HEK293T (cell line): Measurements from ENCODE around the gene VN1R2.
"Not testable (repeated sequence)": the region's sequence is repeated elsewhere in the genome, so short reads cannot be mapped to it uniquely, and the experiment has no call there.

Experiments used
- CTCF ChIA-PET: fragments of 350-600 bp; formaldehyde crosslinking; extraction: SDS; loops from one replicate; lab custom pipeline; 2021; ENCODE audit warnings: antibody characterized with exemption, inconsistent platforms; lab: Yijun Ruan, JAX
- POLR2A ChIA-PET: fragments of 350-600 bp; formaldehyde crosslinking; extraction: SDS; loops from one replicate; lab custom pipeline; 2020; ENCODE audit warnings: antibody characterized with exemption, inconsistent platforms; lab: Yijun Ruan, JAX
- DNase-seq: peaks from one replicate; pipeline ENCODE4 v3.0.0; 2012; ENCODE audit warnings: mixed read lengths; ENCODE audit errors: extremely low spot score
- ARNT ChIP-seq: fragments of 450-650 bp; IDR thresholded peaks from 2 replicates; pipeline ENCODE4 v1.6.1; 2017; ENCODE audit warnings: mild to moderate bottlenecking
- BHLHE40 ChIP-seq: fragments of 450-650 bp; IDR thresholded peaks from 2 replicates; pipeline ENCODE4 v1.6.1; 2016; ENCODE audit warnings: mild to moderate bottlenecking, moderate library complexity, borderline replicate concordance
- CTBP1 ChIP-seq: fragments of 450-650 bp; IDR thresholded peaks from 2 replicates; pipeline ENCODE4 v1.6.1; 2016; ENCODE audit warnings: borderline replicate concordance
- ELF4 ChIP-seq: fragments of 450-650 bp; IDR thresholded peaks from 2 replicates; pipeline ENCODE4 v1.6.1; 2017; ENCODE audit warnings: antibody characterized with exemption
- FOXA1 ChIP-seq: fragments of 450-650 bp; IDR thresholded peaks from 2 replicates; pipeline ENCODE4 v1.6.1; 2016; ENCODE audit warnings: mild to moderate bottlenecking
- FOXK2 ChIP-seq: fragments of 450-650 bp; IDR thresholded peaks from 2 replicates; pipeline ENCODE4 v1.6.1; 2016; ENCODE audit warnings: mild to moderate bottlenecking
- FOXM1 ChIP-seq: fragments of 450-650 bp; IDR thresholded peaks from 2 replicates; pipeline ENCODE4 v1.6.1; 2017; ENCODE audit warnings: mild to moderate bottlenecking, borderline replicate concordance
- HDGF ChIP-seq: fragments of 450-650 bp; IDR thresholded peaks from 2 replicates; pipeline ENCODE4 v1.6.1; 2017; ENCODE audit warnings: antibody characterized with exemption, borderline replicate concordance
- L3MBTL2 ChIP-seq: fragments of 450-650 bp; conservative IDR thresholded peaks from 2 replicates; pipeline ENCODE4 v1.6.1; 2016; ENCODE audit warnings: mild to moderate bottlenecking
- LEF1 ChIP-seq: fragments of 450-650 bp; IDR thresholded peaks from 2 replicates; pipeline ENCODE4 v1.6.1; 2017; ENCODE audit warnings: mild to moderate bottlenecking, borderline replicate concordance
- NFRKB ChIP-seq: fragments of 450-650 bp; IDR thresholded peaks from 2 replicates; pipeline ENCODE4 v1.6.1; 2016; ENCODE audit warnings: mild to moderate bottlenecking, moderate library complexity
- PKNOX1 ChIP-seq: fragments of 450-650 bp; IDR thresholded peaks from 2 replicates; pipeline ENCODE4 v1.6.1; 2016
- SP1 ChIP-seq: fragments of 450-650 bp; IDR thresholded peaks from 2 replicates; pipeline ENCODE4 v1.6.1; 2017
- SUZ12 ChIP-seq: fragments of 450-650 bp; IDR thresholded peaks from 2 replicates; pipeline ENCODE4 v1.6.1; 2016; ENCODE audit warnings: mild to moderate bottlenecking
- TARDBP ChIP-seq: fragments of 450-650 bp; IDR thresholded peaks from 2 replicates; pipeline ENCODE4 v1.6.1; 2016
- ZNF384 ChIP-seq: fragments of 450-650 bp; IDR thresholded peaks from 2 replicates; pipeline ENCODE4 v1.6.1; 2016

The VN1R2 gene

DNA sequence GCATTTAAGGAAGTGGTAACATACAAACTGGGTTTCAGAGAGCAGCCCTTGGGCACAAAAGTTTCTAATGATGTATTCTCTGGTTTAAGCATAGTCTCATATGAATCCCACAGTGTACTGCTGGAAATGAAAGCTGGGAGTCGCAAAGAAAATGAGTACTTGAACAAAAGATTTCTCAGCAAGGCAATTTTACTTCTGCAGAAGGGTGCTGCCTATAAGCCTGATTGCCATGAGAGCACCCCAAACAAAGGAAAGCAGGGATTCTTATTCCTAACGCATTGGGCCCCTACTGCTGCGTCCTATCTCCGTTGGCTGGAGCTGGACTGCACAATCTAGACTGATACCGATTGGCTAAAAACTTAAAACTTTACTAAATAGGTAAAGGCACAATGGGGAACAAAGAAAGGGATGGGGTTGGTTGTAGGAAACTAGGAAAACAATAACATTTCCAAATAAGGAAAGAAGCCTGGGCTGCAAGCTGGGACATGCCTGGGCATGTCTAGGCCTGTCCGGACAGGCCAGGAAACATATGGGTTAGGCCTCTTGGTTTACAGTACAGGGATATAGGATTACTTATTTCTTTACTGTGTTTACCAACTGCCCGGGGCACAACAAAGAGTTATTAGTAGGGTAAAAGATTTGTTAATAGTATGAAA, 36.8 kb downstream of the VN1R2 start:
- CTCF ChIA-PET = no interaction called here

DNA sequence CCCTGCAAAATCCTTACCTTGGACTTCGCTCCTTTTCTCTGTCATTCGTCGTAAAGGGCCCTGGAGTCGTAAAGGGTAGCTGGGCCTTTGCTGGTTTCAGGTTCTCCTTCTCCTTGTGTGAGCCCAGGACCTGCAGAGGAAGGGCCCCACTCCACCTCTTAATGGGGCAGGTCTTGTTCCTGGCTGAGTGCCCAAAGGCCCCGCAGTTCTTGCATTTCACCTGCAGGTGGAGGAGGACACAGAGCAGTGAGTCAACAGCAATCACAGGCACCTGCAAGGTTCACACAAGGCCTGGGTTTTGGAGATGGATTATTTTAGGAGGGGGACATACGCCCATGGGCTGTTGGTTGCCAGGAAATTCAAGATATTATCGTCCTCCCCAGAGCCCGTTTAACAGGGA, 43.2 kb downstream of the VN1R2 start:
- DNase-seq, POLR2A ChIA-PET, CTCF ChIA-PET: not testable (repeated sequence)

More for the DNA sequence above, 36.8 kb downstream of the VN1R2 start:
- no peak for DNase-seq
- TF ChIP-seq SP1 (no peak), CTBP1 (no peak), FOXK2 (no peak), FOXA1 (no peak), ARNT (no peak), L3MBTL2 (no peak), ELF4 (no peak)
- POLR2A ChIA-PET = no interaction called here

DNA sequence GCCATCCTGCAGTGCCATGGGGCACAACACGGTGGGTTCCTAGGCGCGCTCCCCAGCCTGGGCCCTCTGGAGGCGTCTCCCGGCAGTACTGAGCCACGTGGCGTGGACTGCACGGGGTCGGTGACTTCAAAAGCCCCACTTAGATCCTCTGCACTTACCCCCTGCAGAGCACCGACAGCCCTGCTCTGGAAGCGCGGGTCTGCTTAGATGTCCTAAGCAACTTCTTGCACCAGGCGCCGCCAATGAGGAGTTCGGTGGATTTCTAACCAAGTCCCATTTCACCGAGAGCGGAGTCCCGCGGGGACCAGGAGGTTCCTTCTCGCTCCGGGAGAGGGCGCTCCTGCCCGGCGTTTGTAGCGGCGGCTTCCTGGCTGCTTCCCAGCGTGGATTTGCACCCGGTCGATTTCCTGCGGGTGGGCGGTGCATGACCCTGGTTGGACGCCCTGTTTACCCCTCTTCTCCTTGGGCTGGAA, 50.3 kb downstream of the VN1R2 start:
- POLR2A ChIA-PET = no interaction called here
- TF ChIP-seq TARDBP (no peak), BHLHE40 (no peak), ARNT (no peak), ELF4 (no peak), CTBP1 (no peak), LEF1 (no peak), SP1 (no peak), FOXA1 (no peak), FOXK2 (no peak), L3MBTL2 (no peak), NFRKB (no peak), ZNF384 (no peak), PKNOX1 (no peak), SUZ12 (no peak), HDGF (no peak), FOXM1 (no peak)
- DNase-seq = no peak
- CTCF ChIA-PET = no interaction called here
